Mucosa of descending colon (tissue), 3 donors: ENCODE measurements around the gene OPCML. TPM values are rescaled to one million over a fixed set of nuclear protein-coding genes. Genes with fewer than 3 reads are reported as not detected.

Source experiments
- ATAC-seq: fragments of 200-7000 bp; cut with Tn5 transposase; one replicate; pipeline ENCODE4 v1.9.1; 2020; ENCODE audit warnings: mild to moderate bottlenecking, moderate library complexity
- DNase-seq, 3 donors: peaks; one replicate each; pipeline ENCODE4 v3.0.0-alpha.2; 2020
- H3K36me3 ChIP-seq: fragments of 200-600 bp; one replicate; pipeline ENCODE4 v1.8.0; 2021; ENCODE audit warnings: low read depth, mild to moderate bottlenecking
- H3K4me1 ChIP-seq: fragments of 200-600 bp; one replicate; pipeline ENCODE4 v1.8.0; 2021; ENCODE audit warnings: low read depth, mild to moderate bottlenecking
- H3K4me3 ChIP-seq: fragments of 200-600 bp; one replicate; pipeline ENCODE4 v1.8.0; 2021; ENCODE audit warnings: mild to moderate bottlenecking
- H3K9me3 ChIP-seq: fragments of 200-600 bp; one replicate; pipeline ENCODE4 v1.8.0; 2021; ENCODE audit warnings: mild to moderate bottlenecking
- CTCF ChIP-seq: fragments of 200-600 bp; IDR thresholded peaks from one replicate; pipeline ENCODE4 v1.8.0; 2022; ENCODE audit warnings: antibody characterized with exemption, mild to moderate bottlenecking
- intact Hi-C, 2 donors: fragments of 100-400 bp; cut with DNase I in 1 of 2; cut with micrococcal nuclease in 1 of 2; formaldehyde crosslinking; loops; one replicate each; pipeline versions ENCODE4 v1.11.0 to v1.11.1; 2022; cut with DNase I, micrococcal nuclease
- total RNA-seq, 3 donors: library from RNA; stranded (reverse); fragmentation: NEBNext Ultra II Directional in 2 of 3; extraction: Animal tissue kit (Norgen Biotek cat#: 25700) in 2 of 3; gene quantifications; one replicate each; pipeline versions ENCODE4 v1.2.1 to v1.2.4, GENCODE V29; 2021 to 2023
- donor health status: DM: no; HTN: no; CAD: no; lungs with moderate emphysema.
- donor health status: DM: no; HTN: no; CAD: no.
- donor health status: DM: no; HTN: yes; CAD: no.

OPCML gene
- total RNA-seq, 3 donors from 2014 or later, result 0.10 to 0.47 TPM; not detected in 1

- intact Hi-C loops, result no loop called here
- DNase-seq, result no peak
- ATAC-seq, result no peak
- Histone ChIP-seq H3K4me3 (no peak overlapping the region), H3K36me3 (no peaks in the 10 kb centered on the region), H3K9me3 (no peaks in the 10 kb centered on the region), H3K4me1 (no peaks in the 10 kb centered on the region)
- no peak for TF ChIP-seq CTCF
These were observed 325.8 kb downstream of the OPCML start for GRCh38 chr11:133206313-133207005.

- TF ChIP-seq CTCF, result no peak
- no peak for ATAC-seq
- Histone ChIP-seq H3K4me1 (no peaks in the 10 kb centered on the region), H3K9me3 (no peaks in the 10 kb centered on the region), H3K36me3 (no peaks in the 10 kb centered on the region), H3K4me3 (no peak overlapping the region)
- intact Hi-C loops, result no loop called here
- DNase-seq, result no peak
These were observed 328.1 kb downstream of the OPCML start for GRCh38 chr11:133204158-133204557.

- no peaks in the 10 kb centered on the region for H3K9me3 ChIP-seq
- no peaks in the 10 kb centered on the region for H3K4me1 ChIP-seq
- ATAC-seq (no peak), DNase-seq (no peak)
- no peaks in the 10 kb centered on the region for H3K36me3 ChIP-seq
- no peak overlapping the region for H3K4me3 ChIP-seq
- intact Hi-C loops, result no loop called here
- TF ChIP-seq CTCF, result no peak
These were observed 329.5 kb downstream of the OPCML start for GRCh38 chr11:133202816-133203215.

GRCh38 chr11:133198438-133198837 lies 333.9 kb downstream of the OPCML start:
- no peak for TF ChIP-seq CTCF
- H3K4me3 ChIP-seq, result no peak overlapping the region
- no peaks in the 10 kb centered on the region for H3K4me1 ChIP-seq
- DNase-seq (no peak), ATAC-seq (no peak)
- H3K36me3 ChIP-seq, result no peaks in the 10 kb centered on the region
- no peaks in the 10 kb centered on the region for H3K9me3 ChIP-seq
- intact Hi-C loops, result no loop called here

GRCh38 chr11:133197425-133197824 lies 334.9 kb downstream of the OPCML start:
- no peak for ATAC-seq

More at GRCh38 chr11:133197425-133197824, 334.9 kb downstream of the OPCML start:
- no peak for DNase-seq
- intact Hi-C loops, result no loop called here
- Histone ChIP-seq H3K4me3 (no peak overlapping the region), H3K9me3 (no peaks in the 10 kb centered on the region), H3K4me1 (no peaks in the 10 kb centered on the region), H3K36me3 (no peaks in the 10 kb centered on the region)
- no peak for TF ChIP-seq CTCF
